HG02943 (cell line): ENCODE data around the gene VASP.

Experiments
- ATAC-seq: cut with Tn5 transposase; IDR thresholded peaks from one replicate; pipeline ENCODE4 v1.9.1; 2021; ENCODE audit warnings: mild to moderate bottlenecking, low read depth, moderate library complexity; ENCODE audit not compliant: unreplicated experiment

The VASP gene

GRCh38 chr19:45473682-45474605, 33.3 kb upstream of the VASP start:
- no peak for ATAC-seq

GRCh38 chr19:45474606-45475521, 32.4 kb upstream of the VASP start:
- ATAC-seq: no peak

GRCh38 chr19:45475537-45476291, 31.6 kb upstream of the VASP start:
- ATAC-seq: no peak

GRCh38 chr19:45476304-45476703, 31.0 kb upstream of the VASP start:
- ATAC-seq: no peak

GRCh38 chr19:45477186-45477585, 30.1 kb upstream of the VASP start:
- ATAC-seq: no peak

GRCh38 chr19:45477713-45478453, 29.4 kb upstream of the VASP start:
- no peak for ATAC-seq

GRCh38 chr19:45478454-45479238, 28.6 kb upstream of the VASP start:
- peak; percentile 65 for ATAC-seq

- ATAC-seq: no peak
Observed at GRCh38 chr19:45483033-45483432, 24.2 kb upstream of the VASP start.

- no peak for ATAC-seq
Observed at GRCh38 chr19:45484273-45484945, 22.9 kb upstream of the VASP start.

GRCh38 chr19:45485305-45486077, 21.8 kb upstream of the VASP start:
- ATAC-seq: peak; percentile 85

- no peak for ATAC-seq
Observed at GRCh38 chr19:45488708-45489107, 18.6 kb upstream of the VASP start.

- no peak for ATAC-seq
Observed at GRCh38 chr19:45489216-45489855, 17.9 kb upstream of the VASP start.

GRCh38 chr19:45492137-45492626, 15.1 kb upstream of the VASP start:
- ATAC-seq: no peak

GRCh38 chr19:45492627-45493470, 14.4 kb upstream of the VASP start:
- no peak for ATAC-seq

- no peak for ATAC-seq
Observed at GRCh38 chr19:45494261-45494916, 12.9 kb upstream of the VASP start.

GRCh38 chr19:45495178-45495577, 12.1 kb upstream of the VASP start:
- no peak for ATAC-seq
